GM23338 (cell line): Measurements from ENCODE around the gene GLT6D1. TPM values are rescaled to one million over a fixed set of nuclear protein-coding genes. Genes with fewer than 3 reads are reported as not detected.

Experiments used
- ATAC-seq: fragments of 200-7000 bp; cut with Tn5 transposase; 3 replicates; pipeline ENCODE4 v1.9.1; 2020
- DNase-seq: peaks from one replicate; pipeline ENCODE4 v3.0.0-alpha.2; 2015; ENCODE audit warnings: low spot score
- H2AFZ ChIP-seq: fragments of 200-600 bp; sonication (generic); 2 replicates; pipeline ENCODE4 v1.8.0; 2016; ENCODE audit warnings: antibody characterized with exemption, mild to moderate bottlenecking, moderate library complexity
- H3F3A ChIP-seq: fragments of 200-600 bp; sonication (generic); replicated peaks from 2 replicates; pipeline ENCODE4 v1.8.0; 2017; ENCODE audit warnings: antibody characterized with exemption, mixed run types, low read depth
- H3K27ac ChIP-seq: fragments of 200-600 bp; sonication (generic); 2 replicates; pipeline ENCODE4 v1.6.1; 2016; ENCODE audit warnings: low read depth
- H3K27me3 ChIP-seq: fragments of 200-600 bp; sonication (generic); 2 replicates; pipeline ENCODE4 v1.8.0; 2016; ENCODE audit warnings: mild to moderate bottlenecking, mixed run types, moderate library complexity; ENCODE audit not compliant: insufficient read depth
- H3K36me3 ChIP-seq: fragments of 200-600 bp; sonication (generic); 2 replicates; pipeline ENCODE4 v1.8.0; 2016; ENCODE audit warnings: mild to moderate bottlenecking; ENCODE audit not compliant: insufficient read depth
- H3K4me1 ChIP-seq: fragments of 200-600 bp; sonication (generic); 2 replicates; pipeline ENCODE4 v1.8.0; 2016; ENCODE audit warnings: mild to moderate bottlenecking, moderate library complexity; ENCODE audit not compliant: insufficient read depth
- H3K4me2 ChIP-seq: fragments of 200-600 bp; sonication (generic); 2 replicates; pipeline ENCODE4 v1.7.1; 2017; ENCODE audit warnings: mixed run types
- H3K4me3 ChIP-seq: fragments of 200-600 bp; sonication (generic); 2 replicates; pipeline ENCODE4 v1.6.1; 2016; ENCODE audit warnings: mixed run types
- H3K79me2 ChIP-seq: fragments of 200-600 bp; sonication (generic); replicated peaks from 2 replicates; pipeline ENCODE4 v1.8.0; 2017; ENCODE audit warnings: mild to moderate bottlenecking; ENCODE audit not compliant: insufficient read depth
- H3K9me2 ChIP-seq: fragments of 200-600 bp; sonication (generic); 2 replicates; pipeline ENCODE4 v1.8.0; 2017; ENCODE audit not compliant: insufficient read depth
- H4K20me1 ChIP-seq: fragments of 200-600 bp; sonication (generic); replicated peaks from 2 replicates; pipeline ENCODE4 v1.8.0; 2017; ENCODE audit warnings: mild to moderate bottlenecking; ENCODE audit not compliant: insufficient read depth
- H3K27ac Mint-ChIP-seq: 2 replicates; pipeline ENCODE4 v1.8.0; 2020; ENCODE audit warnings: inconsistent platforms, mild to moderate bottlenecking, moderate library complexity, mixed read lengths
- H3K27me3 Mint-ChIP-seq: 3 replicates; pipeline ENCODE4 v1.8.0; 2022; ENCODE audit warnings: low read depth, mild to moderate bottlenecking, moderate library complexity, mixed read lengths, inconsistent platforms; ENCODE audit not compliant: insufficient read depth, poor library complexity
- H3K36me3 Mint-ChIP-seq: 3 replicates; pipeline ENCODE4 v1.8.0; 2021; ENCODE audit warnings: low read depth, mild to moderate bottlenecking, inconsistent platforms, moderate library complexity, mixed read lengths
- H3K4me1 Mint-ChIP-seq: 3 replicates; pipeline ENCODE4 v1.8.0; 2020; ENCODE audit warnings: mild to moderate bottlenecking, inconsistent platforms, mixed read lengths
- H3K4me3 Mint-ChIP-seq: 3 replicates; pipeline ENCODE4 v1.8.0; 2021; ENCODE audit warnings: moderate library complexity, mild to moderate bottlenecking, inconsistent platforms, mixed read lengths
- H3K9me3 Mint-ChIP-seq: 3 replicates; pipeline ENCODE4 v1.8.0; 2020; ENCODE audit warnings: moderate library complexity, mild to moderate bottlenecking, inconsistent platforms, mixed read lengths
- CREB1 ChIP-seq: fragments of 250-450 bp; sonication (Bioruptor Pico); IDR thresholded peaks from 2 replicates; pipeline ENCODE4 v1.5.0; 2020; ENCODE audit warnings: low read depth, mild to moderate bottlenecking, moderate library complexity
- EZH2 ChIP-seq: fragments of 200-600 bp; sonication (generic); IDR thresholded peaks from one replicate; pipeline ENCODE4 v1.8.0; 2017; ENCODE audit warnings: antibody characterized with exemption, mild to moderate bottlenecking, low read depth; ENCODE audit not compliant: unreplicated experiment
- NANOG ChIP-seq: IDR thresholded peaks from 2 replicates; pipeline ENCODE4 v1.6.1; 2016; ENCODE audit warnings: antibody characterized with exemption, borderline replicate concordance
- STAT1 ChIP-seq: IDR thresholded peaks from one replicate; pipeline ENCODE4 v1.6.1; 2016; ENCODE audit warnings: antibody characterized with exemption; ENCODE audit not compliant: unreplicated experiment
- polyA plus RNA-seq: library from polyadenylated mRNA; unstranded; fragments of >200 nt; fragmentation: Nextera tagmentation; extraction: Ambion mirVana; gene quantifications from 2 replicates; pipeline ENCODE4 v1.2.1, GENCODE V29; 2016
- total RNA-seq: library from RNA; depleted of rRNA; stranded (reverse); fragments of >200 nt; shearing (Covaris generic); gene quantifications from 2 replicates; pipeline ENCODE4 v1.2.3, GENCODE V29; 2014
- TF ChIP-seq, protein P1 (sequence below): fragments of 250-450 bp; sonication (Bioruptor Pico); IDR thresholded peaks from 2 replicates; pipeline ENCODE4 v1.5.0; 2020; ENCODE audit warnings: mild to moderate bottlenecking, moderate library complexity
- TF ChIP-seq, protein P2 (sequence below), 2 experiments: fragments of 200-600 bp in 1 of 2; sonication (generic) in 1 of 2; conservative IDR thresholded peaks; 2 replicates each; pipeline versions ENCODE4 v1.5.1 to v1.6.1; 2016 to 2017; ENCODE audit warnings: antibody characterized with exemption in 2 of 2, low read depth in 2 of 2, mild to moderate bottlenecking in 2 of 2, moderate library complexity in 1 of 2
- TF ChIP-seq, protein P3 (sequence below): IDR thresholded peaks from 2 replicates; pipeline ENCODE4 v1.6.1; 2016; ENCODE audit warnings: antibody characterized with exemption
- TF ChIP-seq, protein P4 (sequence below): IDR thresholded peaks from one replicate; pipeline ENCODE4 v1.6.1; 2018; ENCODE audit warnings: antibody characterized with exemption; ENCODE audit not compliant: unreplicated experiment

GLT6D1 gene
- total and polyA plus RNA-seq, 2 experiments from 2014 or later = not detected

DNA sequence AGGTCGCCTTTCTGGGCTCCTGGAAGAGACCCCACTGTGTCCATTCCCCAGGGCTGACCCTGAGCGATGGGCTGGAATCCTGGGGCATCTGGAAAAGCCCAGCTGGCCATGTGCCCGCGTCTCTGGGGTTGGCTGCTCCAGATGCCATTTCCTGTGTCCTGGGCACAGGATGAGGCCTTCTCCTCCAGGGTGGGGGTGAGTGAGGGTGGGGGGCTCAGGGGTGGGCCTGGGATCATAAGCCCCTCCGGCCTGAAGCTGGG is 47.1 kb downstream of the GLT6D1 start (continued):
- TF ChIP-seq, protein P1, sequence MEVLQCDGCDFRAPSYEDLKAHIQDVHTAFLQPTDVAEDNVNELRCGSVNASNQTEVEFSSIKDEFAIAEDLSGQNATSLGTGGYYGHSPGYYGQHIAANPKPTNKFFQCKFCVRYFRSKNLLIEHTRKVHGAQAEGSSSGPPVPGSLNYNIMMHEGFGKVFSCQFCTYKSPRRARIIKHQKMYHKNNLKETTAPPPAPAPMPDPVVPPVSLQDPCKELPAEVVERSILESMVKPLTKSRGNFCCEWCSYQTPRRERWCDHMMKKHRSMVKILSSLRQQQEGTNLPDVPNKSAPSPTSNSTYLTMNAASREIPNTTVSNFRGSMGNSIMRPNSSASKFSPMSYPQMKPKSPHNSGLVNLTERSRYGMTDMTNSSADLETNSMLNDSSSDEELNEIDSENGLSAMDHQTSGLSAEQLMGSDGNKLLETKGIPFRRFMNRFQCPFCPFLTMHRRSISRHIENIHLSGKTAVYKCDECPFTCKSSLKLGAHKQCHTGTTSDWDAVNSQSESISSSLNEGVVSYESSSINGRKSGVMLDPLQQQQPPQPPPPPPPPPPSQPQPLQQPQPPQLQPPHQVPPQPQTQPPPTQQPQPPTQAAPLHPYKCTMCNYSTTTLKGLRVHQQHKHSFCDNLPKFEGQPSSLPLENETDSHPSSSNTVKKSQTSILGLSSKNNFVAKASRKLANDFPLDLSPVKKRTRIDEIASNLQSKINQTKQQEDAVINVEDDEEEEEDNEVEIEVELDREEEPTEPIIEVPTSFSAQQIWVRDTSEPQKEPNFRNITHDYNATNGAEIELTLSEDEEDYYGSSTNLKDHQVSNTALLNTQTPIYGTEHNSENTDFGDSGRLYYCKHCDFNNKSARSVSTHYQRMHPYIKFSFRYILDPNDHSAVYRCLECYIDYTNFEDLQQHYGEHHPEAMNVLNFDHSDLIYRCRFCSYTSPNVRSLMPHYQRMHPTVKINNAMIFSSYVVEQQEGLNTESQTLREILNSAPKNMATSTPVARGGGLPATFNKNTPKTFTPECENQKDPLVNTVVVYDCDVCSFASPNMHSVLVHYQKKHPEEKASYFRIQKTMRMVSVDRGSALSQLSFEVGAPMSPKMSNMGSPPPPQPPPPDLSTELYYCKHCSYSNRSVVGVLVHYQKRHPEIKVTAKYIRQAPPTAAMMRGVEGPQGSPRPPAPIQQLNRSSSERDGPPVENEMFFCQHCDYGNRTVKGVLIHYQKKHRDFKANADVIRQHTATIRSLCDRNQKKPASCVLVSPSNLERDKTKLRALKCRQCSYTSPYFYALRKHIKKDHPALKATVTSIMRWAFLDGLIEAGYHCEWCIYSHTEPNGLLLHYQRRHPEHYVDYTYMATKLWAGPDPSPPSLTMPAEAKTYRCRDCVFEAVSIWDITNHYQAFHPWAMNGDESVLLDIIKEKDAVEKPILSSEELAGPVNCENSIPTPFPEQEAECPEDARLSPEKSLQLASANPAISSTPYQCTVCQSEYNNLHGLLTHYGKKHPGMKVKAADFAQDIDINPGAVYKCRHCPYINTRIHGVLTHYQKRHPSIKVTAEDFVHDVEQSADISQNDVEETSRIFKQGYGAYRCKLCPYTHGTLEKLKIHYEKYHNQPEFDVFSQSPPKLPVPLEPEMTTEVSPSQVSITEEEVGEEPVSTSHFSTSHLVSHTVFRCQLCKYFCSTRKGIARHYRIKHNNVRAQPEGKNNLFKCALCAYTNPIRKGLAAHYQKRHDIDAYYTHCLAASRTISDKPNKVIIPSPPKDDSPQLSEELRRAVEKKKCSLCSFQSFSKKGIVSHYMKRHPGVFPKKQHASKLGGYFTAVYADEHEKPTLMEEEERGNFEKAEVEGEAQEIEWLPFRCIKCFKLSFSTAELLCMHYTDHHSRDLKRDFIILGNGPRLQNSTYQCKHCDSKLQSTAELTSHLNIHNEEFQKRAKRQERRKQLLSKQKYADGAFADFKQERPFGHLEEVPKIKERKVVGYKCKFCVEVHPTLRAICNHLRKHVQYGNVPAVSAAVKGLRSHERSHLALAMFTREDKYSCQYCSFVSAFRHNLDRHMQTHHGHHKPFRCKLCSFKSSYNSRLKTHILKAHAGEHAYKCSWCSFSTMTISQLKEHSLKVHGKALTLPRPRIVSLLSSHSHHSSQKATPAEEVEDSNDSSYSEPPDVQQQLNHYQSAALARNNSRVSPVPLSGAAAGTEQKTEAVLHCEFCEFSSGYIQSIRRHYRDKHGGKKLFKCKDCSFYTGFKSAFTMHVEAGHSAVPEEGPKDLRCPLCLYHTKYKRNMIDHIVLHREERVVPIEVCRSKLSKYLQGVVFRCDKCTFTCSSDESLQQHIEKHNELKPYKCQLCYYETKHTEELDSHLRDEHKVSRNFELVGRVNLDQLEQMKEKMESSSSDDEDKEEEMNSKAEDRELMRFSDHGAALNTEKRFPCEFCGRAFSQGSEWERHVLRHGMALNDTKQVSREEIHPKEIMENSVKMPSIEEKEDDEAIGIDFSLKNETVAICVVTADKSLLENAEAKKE (CRISPR knock-in tag) = no peak

DNA sequence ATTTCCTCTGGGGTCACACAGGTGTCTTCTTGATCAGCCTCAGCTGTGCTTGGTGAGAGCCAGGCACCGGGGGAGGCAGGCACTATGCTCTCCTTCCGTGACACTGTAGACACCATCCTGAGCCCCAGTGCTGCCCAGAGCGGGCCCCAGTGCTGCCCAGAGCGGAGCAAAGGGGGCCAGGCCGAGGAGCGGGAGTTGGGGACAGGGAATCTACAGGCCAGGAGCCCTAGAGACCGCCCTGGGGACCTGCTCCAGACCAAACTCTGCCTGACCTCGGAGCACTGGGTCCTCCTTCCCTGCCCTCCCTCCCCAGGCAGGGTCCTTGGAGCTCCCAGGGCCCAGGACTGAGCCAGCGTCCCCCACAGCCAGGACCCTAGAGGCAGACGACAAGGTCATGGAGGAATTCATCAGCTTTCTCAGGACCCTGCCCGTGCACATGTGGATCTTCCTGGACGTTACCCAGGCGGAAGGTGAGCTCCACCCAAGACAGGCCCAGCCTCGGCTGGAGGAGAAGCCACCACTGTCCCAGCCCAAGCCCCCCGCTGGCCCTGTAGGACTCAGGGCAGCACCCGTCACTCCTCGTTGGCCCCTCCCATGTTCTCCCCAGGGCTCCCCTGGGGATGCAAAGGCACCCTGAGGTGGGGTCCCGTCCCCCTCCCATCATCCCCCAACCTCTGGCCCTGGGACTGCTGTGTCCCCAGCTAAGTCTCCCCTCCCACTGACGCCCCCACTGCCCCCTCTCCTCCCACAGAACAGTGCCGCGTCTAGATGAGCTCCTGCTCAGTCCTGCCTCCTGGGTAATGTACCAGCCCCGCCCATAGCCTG is 47.6 kb downstream of the GLT6D1 start:
- peaks cover 11% of the 10 kb centered on the region; the same call in 2 of the 3 replicates for H3K9me3 Mint-ChIP-seq
- no peak overlapping the region for H3K27ac ChIP-seq
- H3K27me3 ChIP-seq = no peaks in the 10 kb centered on the region
- TF ChIP-seq STAT1 (no peak), CREB1 (CRISPR knock-in tag) (no peak), EZH2 (no peak), NANOG (no peak)
- TF ChIP-seq, protein P2, sequence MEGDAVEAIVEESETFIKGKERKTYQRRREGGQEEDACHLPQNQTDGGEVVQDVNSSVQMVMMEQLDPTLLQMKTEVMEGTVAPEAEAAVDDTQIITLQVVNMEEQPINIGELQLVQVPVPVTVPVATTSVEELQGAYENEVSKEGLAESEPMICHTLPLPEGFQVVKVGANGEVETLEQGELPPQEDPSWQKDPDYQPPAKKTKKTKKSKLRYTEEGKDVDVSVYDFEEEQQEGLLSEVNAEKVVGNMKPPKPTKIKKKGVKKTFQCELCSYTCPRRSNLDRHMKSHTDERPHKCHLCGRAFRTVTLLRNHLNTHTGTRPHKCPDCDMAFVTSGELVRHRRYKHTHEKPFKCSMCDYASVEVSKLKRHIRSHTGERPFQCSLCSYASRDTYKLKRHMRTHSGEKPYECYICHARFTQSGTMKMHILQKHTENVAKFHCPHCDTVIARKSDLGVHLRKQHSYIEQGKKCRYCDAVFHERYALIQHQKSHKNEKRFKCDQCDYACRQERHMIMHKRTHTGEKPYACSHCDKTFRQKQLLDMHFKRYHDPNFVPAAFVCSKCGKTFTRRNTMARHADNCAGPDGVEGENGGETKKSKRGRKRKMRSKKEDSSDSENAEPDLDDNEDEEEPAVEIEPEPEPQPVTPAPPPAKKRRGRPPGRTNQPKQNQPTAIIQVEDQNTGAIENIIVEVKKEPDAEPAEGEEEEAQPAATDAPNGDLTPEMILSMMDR (conservative IDR thresholded peaks at IDR 0.05; ENCODE audit: low read depth in 2 of 2) = no peak
- TF ChIP-seq, protein P3, sequence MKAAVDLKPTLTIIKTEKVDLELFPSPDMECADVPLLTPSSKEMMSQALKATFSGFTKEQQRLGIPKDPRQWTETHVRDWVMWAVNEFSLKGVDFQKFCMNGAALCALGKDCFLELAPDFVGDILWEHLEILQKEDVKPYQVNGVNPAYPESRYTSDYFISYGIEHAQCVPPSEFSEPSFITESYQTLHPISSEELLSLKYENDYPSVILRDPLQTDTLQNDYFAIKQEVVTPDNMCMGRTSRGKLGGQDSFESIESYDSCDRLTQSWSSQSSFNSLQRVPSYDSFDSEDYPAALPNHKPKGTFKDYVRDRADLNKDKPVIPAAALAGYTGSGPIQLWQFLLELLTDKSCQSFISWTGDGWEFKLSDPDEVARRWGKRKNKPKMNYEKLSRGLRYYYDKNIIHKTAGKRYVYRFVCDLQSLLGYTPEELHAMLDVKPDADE = no peak
- TF ChIP-seq, protein P4, sequence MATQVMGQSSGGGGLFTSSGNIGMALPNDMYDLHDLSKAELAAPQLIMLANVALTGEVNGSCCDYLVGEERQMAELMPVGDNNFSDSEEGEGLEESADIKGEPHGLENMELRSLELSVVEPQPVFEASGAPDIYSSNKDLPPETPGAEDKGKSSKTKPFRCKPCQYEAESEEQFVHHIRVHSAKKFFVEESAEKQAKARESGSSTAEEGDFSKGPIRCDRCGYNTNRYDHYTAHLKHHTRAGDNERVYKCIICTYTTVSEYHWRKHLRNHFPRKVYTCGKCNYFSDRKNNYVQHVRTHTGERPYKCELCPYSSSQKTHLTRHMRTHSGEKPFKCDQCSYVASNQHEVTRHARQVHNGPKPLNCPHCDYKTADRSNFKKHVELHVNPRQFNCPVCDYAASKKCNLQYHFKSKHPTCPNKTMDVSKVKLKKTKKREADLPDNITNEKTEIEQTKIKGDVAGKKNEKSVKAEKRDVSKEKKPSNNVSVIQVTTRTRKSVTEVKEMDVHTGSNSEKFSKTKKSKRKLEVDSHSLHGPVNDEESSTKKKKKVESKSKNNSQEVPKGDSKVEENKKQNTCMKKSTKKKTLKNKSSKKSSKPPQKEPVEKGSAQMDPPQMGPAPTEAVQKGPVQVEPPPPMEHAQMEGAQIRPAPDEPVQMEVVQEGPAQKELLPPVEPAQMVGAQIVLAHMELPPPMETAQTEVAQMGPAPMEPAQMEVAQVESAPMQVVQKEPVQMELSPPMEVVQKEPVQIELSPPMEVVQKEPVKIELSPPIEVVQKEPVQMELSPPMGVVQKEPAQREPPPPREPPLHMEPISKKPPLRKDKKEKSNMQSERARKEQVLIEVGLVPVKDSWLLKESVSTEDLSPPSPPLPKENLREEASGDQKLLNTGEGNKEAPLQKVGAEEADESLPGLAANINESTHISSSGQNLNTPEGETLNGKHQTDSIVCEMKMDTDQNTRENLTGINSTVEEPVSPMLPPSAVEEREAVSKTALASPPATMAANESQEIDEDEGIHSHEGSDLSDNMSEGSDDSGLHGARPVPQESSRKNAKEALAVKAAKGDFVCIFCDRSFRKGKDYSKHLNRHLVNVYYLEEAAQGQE = no peak
- H3K9me2 ChIP-seq = 0 out of 2 replicates have a peak, but pooled peaks cover 3% of the 10 kb centered on the region
- no peak overlapping the region for H3K27ac Mint-ChIP-seq
- no peak overlapping the region for H3K4me3 ChIP-seq
- no peaks in the 10 kb centered on the region for H3K79me2 ChIP-seq
- H3F3A ChIP-seq = no peaks in the 10 kb centered on the region
- no peak for DNase-seq
- H4K20me1 ChIP-seq = no peaks in the 10 kb centered on the region
- H3K27me3 Mint-ChIP-seq = peaks cover 4% of the 10 kb centered on the region
- no peak for ATAC-seq
- no peak overlapping the region for H2AFZ ChIP-seq
- H3K4me2 ChIP-seq = no peak overlapping the region
- H3K36me3 ChIP-seq = no peaks in the 10 kb centered on the region
- H3K36me3 Mint-ChIP-seq = no peaks in the 10 kb centered on the region
- no peaks in the 10 kb centered on the region for H3K4me1 ChIP-seq
- no peaks in the 10 kb centered on the region for H3K4me1 Mint-ChIP-seq
- H3K4me3 Mint-ChIP-seq = no peak overlapping the region
